HG03354 (cell line): Measurements from ENCODE around the gene MAPT.

Source experiments
- ATAC-seq: cut with Tn5 transposase; IDR thresholded peaks from one replicate; pipeline ENCODE4 v1.9.1; 2021; ENCODE audit warnings: mild to moderate bottlenecking; ENCODE audit not compliant: unreplicated experiment, poor library complexity, severe bottlenecking

The MAPT gene

GRCh38 chr17:45894022-45894784 lies at the start of gene MAPT:
Gene MAPT, plus strand, starts transcription at chr17:45894554. Its CDS starts 67,784 bp downstream, at chr17:45962338.
- ATAC-seq, result peak; percentile 62

- ATAC-seq, result no peak
Observed at GRCh38 chr17:45844695-45845375, 49.5 kb upstream of the MAPT start, which contains the start of gene SPPL2C. Gene SPPL2C, plus strand, starts transcription at chr17:45844881. Its CDS starts 26 bp downstream, at chr17:45844907.

- no peak for ATAC-seq
Observed at GRCh38 chr17:45845376-45846185, 48.8 kb upstream of the MAPT start.

GRCh38 chr17:45846223-45846622 lies 48.1 kb upstream of the MAPT start:
- no peak for ATAC-seq

GRCh38 chr17:45846646-45847045 lies 47.7 kb upstream of the MAPT start:
- no peak for ATAC-seq

- ATAC-seq, result no peak
Observed at GRCh38 chr17:45847101-45847500, 47.3 kb upstream of the MAPT start.

- ATAC-seq, result no peak
Observed at GRCh38 chr17:45847747-45848146, 46.6 kb upstream of the MAPT start.

- ATAC-seq, result no peak
Observed at GRCh38 chr17:45848405-45848804, 45.9 kb upstream of the MAPT start.

GRCh38 chr17:45848868-45849535 lies 45.4 kb upstream of the MAPT start:
- no peak for ATAC-seq

- ATAC-seq, result no peak
Observed at GRCh38 chr17:45849536-45849990, 44.8 kb upstream of the MAPT start.

GRCh38 chr17:45850011-45850410 lies 44.3 kb upstream of the MAPT start:
- no peak for ATAC-seq

- ATAC-seq, result no peak
Observed at GRCh38 chr17:45850468-45850867, 43.9 kb upstream of the MAPT start.

- no peak for ATAC-seq
Observed at GRCh38 chr17:45851022-45851421, 43.3 kb upstream of the MAPT start.

- ATAC-seq, result no peak
Observed at GRCh38 chr17:45851464-45851863, 42.9 kb upstream of the MAPT start.

GRCh38 chr17:45851873-45852272 lies 42.5 kb upstream of the MAPT start:
- no peak for ATAC-seq

- no peak for ATAC-seq
Observed at GRCh38 chr17:45852535-45853297, 41.6 kb upstream of the MAPT start.

GRCh38 chr17:45854209-45854608 lies 40.1 kb upstream of the MAPT start:
- ATAC-seq, result no peak

GRCh38 chr17:45855691-45856336 lies 38.5 kb upstream of the MAPT start:
- ATAC-seq, result no peak
